HG03442 (cell line): Measurements from ENCODE around the gene FUT2.
"Not testable (repeated sequence)": the region's sequence is repeated elsewhere in the genome, so short reads cannot be mapped to it uniquely, and the experiment has no call there.

Experiments used
- ATAC-seq: cut with Tn5 transposase; IDR thresholded peaks from one replicate; pipeline ENCODE4 v1.9.1; 2021; ENCODE audit warnings: mild to moderate bottlenecking, moderate library complexity; ENCODE audit not compliant: unreplicated experiment

FUT2 gene

DNA sequence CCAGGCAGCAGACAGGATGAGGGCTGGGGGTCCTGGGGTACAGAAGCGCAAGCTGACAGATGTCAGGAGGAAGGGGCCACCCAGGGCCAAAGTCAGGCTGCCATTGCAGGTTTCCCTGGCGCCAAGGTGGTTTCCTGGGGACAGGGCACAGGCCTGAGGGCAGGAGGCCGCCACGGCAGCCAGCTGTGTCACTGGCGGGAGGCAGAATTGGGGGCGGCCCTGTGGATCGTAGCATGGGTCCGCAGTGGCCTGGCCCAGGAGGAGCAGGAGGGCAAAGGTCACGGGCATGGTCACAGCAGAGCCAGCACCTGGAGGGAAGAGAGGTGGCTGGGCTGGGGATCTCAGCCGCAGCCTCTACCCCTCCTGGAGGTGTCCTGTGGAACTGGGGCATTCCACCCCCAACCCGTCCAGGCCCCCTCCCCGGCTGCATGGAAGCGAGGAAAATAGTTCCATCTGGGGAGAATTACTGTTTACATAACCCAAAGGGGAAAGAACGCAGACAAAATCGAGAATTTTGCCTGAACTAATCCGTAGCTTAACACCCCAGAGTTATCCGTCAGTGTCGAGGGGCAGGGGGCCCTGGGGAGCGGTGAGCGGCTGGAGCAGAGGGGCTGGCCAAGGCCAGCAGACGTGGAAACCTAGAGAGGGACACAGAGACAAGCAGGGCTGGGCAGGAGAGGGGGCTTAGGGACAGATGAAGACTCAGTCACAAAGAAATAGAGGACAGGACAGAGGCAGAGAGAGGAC is 24.9 kb upstream of the FUT2 start:
- no peak for ATAC-seq

DNA sequence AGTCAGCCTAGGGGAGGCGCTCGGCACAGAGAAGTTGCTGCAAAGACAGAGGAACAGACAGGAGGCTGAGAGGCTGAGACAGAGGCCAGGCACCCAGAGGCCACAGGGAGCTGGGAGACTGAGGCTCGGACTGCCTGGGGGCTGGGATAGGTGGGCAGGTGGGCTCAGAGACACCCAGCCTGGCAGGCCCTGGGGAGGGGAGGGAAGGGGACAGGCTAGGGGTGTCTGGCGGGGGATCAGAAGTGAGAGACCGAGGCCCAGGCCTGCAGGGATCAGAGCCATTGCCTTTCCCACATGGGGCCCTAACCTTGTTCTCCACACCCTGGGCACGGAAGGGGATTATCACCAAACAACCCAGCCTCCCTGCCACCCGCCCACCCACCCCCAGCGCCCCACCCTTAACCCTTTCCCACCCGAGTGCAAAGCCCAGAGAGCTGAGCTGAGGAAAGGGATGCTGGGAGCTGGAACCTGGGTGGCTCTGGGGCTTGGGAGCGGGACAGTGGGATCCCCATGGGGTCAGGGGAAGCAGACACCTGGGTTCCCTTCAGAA is 24.2 kb upstream of the FUT2 start:
- no peak for ATAC-seq

DNA sequence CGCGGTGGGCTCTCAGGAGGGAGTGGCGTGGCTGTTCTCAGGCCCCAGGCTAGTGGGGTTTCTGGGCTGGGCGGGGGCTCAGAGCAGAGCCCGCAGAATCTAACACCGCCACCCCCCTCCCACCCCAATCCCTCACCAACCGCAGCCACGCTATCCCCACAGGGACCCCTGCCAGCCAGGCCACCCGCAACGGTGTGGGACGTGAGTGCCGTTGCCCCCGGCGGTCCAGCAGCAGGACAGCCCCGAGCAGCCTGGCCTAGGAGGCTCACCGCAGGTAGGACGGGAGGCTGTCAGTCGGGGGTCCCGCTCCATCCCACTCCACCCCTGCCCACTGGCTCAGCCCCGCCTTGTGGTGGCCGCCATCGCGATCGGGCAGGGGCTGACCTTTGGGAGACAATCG is 22.8 kb upstream of the FUT2 start, which contains the start of gene NTN5:
NTN5 (minus strand) TSS at position 24 of the 400 bp plus-strand sequence. CDS start 2,031 bp downstream, outside the sequence.
- no peak for ATAC-seq

DNA sequence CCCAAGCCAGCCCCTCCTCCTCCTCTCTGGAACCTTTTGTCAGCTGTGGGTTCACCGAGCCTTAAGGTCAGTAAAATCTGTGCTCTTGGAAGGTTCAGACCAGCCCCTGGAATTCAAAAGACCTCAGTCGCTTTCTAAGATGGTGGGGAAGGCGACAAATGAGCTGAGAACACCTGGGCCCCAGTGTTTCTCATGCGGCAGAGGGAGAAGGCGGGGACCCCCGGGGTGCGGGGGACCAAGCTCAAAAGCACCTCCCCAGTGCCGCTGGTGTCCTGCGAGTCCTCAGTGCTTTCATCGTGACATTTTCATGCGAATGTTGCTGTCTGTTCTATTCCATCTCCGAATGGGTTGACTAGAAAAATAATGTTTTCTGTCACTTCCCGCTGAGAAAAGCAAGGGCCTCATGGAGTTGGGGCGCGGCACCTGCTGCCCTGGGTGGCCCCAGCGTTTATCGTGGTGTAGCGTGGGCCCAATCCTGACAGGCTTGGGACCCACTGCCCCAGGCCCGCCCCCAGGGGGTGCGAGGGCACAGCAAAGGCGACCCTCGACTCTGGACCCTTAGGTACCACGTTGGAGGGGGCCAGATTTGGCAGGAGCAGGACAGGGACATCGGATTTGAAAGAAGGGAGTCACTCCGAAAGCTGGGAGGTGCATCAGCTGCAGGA is 22.2 kb upstream of the FUT2 start:
- no peak for ATAC-seq

DNA sequence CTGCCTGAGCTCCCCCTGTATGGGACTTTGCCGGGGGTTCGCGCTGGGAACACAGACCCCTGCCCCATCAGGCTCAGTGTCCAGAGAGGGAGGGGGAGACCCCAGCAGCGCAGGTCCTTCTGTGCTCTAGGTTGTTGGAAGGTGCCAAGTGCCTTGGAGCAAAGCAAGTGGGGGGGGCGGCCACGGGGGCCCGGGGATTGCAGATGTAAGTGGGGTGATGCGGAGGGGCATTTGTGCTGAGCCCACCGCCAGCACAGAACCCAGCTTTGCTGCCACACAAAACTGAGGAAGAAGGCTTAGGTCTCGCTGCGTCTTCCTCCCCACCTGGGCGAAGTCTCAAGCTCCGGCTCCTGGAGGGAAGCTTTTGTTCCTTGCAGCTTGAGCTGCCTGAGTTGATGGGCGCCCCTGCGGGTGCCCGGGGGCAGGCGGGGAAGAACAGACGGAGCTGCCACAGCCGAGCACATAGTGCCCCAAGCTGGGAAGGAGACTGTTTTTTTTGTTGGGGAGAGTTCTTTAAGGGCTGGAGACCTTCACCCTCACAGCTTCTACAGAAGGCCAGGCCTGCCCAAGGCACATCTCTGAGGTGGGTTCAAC is 21.5 kb upstream of the FUT2 start:
- ATAC-seq, result no peak

DNA sequence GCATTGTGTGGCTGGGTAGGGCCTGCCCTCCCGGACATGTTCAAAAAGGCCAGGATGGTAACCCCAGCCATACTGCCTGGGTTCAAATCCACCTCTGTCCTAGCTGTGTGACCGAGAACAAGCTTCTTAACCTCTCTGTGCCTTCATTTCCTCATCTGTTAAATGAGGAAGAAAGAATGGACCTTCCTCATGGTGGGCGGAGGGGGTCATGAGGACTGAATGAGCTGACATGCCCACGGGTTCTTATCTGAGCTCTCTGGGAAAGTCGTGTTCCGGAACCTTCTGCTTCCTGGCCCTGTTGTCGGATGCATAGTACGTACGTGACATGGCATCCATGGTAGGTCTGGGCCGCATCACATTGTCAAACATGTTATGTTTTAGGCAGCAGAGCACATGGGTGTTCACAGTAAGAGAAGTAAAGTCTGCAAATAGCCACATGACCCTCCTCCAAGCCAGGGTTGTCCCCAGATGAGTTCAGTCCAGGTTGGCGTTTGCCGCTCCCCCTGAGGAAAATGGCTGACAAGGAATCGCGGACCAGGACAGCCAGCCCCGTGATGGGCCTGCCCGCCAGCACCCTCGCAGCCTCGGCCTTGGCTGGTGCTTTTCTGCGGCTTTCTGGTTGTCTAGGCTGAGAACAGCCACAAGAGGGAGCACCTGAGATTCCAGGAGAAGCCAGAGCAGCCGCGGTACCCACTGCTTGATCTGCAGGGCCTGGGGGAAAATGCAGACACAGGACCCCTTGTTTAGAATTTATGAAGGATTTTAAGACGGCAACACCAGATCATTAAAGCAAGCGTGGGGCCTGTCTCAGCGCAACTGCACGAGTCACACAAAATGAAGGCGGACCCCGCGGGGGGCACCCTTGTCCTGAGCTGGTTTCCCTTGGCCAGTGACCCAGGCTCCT is 20.6 kb upstream of the FUT2 start:
- no peak for ATAC-seq

DNA sequence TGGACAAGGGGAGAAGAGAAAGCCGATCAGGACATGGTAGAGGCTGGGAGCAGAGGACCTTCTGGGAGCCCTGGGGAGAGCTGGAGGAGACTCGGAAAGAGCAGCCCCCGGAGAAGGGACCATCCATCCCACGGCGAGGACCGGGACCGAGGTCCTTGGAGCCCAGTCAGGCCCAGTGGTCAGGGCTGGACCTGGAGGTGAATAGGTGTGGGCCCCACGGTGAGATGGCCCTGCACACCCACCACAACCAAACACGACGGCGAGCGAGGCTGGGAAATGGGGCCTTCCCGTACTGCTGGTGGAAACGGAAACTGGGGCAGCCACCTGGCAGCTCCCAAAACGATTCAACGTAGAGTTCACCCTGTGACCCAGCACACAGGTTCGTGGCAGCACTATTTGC is 19.3 kb upstream of the FUT2 start:
- no peak for ATAC-seq

DNA sequence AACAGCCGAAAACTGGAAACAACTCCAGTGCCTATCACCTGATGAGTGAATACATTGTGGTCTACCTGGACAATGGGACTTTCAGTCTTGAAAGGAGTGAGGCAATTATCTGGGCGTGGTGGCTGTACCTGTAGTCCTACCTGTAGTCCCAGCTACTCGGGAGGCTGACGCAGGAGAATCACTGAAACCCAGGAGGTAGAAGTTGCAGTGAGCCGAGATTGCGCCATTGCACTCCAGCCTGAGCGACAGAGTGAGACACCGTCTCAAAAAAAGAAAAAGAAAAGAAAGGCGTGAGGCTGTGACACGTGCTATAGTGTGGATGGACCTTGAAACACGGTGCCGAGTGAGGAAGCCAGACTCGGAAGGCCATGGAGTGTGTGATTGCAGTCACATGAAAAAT is 18.9 kb upstream of the FUT2 start:
- ATAC-seq, result no peak

DNA sequence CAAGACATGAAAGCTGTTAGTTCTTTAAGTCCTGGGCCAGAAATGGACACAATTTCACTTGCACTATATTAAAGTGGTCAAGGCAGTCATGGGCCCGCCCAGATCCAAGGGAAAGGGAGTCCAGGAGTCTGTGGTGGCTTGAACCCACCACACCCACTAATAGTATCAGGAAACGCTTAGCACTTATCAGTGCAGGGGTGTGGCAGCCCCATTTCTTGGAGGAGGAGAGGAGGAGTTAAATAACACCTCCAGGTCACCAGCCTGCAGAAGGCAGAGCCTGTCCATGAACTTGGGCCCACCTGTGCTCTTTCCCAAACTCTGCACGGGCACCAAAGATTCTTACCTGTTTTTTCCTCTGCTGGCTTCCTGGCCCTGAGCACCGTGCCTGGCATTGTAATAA is 17.6 kb upstream of the FUT2 start:
- no peak for ATAC-seq

DNA sequence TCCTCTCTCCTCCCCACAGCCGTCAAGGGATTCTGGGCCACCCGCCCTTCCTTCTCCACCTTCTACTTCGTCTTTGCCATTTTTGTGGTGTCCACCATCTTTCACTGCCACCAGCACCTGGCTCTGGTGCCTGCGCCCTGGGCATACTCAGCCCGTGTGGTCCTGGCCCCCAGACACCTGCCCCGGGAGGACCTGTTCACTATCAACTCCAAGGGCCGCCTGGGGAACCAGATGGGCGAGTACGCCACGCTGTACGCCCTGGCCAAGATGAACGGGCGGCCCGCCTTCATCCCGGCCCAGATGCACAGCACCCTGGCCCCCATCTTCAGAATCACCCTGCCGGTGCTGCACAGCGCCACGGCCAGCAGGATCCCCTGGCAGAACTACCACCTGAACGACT is 15.8 kb upstream of the FUT2 start:
- ATAC-seq, result not testable (repeated sequence)

DNA sequence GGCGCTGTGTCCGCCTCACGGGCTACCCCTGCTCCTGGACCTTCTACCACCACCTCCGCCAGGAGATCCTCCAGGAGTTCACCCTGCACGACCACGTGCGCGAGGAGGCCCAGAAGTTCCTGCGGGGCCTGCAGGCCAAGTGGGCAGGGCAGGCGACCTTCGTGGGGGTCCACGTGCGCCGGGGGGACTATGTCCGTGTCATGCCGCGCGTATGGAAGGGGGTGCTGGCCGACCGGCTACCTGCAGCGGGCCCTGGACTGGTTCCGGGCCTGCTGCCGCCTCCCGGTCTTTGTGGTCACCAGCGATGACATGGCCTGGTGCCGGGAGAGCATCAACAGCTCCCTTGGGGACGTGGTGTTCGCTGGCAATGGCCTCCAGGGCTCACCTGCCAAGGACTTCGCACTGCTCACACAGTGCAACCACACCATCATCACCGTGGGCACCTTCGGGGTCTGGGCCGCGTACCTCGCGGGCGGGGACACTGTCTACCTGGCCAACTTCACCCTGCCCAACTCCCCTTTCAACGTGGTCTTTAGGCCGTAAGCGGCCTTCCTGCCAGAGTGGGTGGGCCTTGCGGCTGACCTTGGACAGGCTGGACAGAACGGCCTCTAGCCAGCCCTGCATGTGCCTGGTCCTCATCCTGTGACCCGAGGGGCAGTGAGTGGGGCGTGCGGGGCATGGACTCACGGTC is 15.2 kb upstream of the FUT2 start:
- no peak for ATAC-seq

DNA sequence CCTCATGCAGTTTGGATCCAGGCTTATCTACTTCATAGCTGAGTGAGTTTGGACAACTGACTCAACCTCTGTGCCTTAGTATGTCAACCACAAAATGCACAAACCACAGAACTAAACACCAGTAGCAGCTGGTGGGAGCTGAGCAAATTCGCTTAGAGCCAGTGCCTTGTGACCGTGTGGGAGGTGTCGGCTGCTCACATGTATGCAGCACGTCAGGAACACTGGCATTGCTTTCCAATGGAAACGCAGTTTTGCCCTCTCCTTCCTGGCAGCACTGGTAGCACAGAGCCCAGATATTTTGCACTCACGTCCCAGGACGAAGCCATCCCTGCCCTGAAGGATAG is 14.7 kb upstream of the FUT2 start:
- no peak for ATAC-seq

DNA sequence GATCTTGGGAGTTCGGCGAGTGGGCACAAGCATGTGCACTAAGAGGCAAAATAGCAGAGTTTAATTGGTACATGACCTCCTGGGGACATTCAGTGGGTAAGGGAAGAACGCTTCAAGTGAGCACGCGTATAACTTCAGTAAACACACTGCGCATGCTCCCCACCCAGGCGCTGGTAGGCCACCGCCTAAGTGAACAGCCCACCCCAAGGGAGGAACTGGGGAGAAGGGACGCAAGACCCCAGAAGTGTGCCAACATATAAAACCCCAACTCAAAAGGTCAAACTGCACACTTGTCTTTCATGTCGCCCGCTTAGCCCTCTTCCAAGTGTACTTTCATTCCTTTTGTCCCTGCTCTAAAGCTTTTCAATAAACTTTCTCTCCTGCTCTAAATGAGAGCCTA is 12.4 kb upstream of the FUT2 start:
- ATAC-seq, result no peak

DNA sequence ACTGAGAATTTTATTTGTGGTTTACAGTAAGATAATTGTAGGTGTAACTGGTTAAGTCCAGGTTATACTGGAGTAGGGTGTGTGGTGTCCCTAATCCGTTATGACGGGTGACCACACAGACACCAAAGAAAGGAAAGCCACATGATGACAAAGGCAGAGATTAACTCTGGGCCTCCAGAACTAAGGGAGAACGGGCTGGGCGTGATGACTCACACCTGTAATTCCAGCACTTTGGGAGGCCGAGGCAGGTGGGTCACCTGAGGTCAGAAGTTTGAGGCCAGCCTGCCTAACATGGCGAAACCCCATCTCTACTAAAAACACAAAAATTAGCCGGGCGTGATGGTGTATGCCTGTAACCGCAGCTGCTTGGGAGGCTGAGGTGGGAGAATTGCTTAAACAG is 10.2 kb upstream of the FUT2 start:
- ATAC-seq, result no peak

DNA sequence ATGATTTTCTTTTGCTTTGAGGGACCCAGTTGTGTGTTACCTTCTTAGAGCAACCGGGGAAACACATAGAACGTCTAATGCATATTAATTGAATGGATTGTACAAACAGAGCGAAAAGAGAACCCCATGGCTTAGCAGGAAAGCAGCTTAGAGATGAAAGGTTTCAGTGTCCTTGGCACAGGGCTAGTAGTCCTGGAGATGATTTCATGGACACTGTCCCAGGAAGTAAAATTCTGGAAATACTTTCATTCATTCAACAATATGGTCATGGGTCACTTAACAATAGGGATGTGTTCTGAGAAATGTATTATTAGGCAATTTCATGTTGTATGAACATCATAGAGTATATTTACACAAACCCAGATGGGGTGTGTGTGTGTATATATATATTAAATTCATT is 9.7 kb upstream of the FUT2 start:
- ATAC-seq, result no peak

DNA sequence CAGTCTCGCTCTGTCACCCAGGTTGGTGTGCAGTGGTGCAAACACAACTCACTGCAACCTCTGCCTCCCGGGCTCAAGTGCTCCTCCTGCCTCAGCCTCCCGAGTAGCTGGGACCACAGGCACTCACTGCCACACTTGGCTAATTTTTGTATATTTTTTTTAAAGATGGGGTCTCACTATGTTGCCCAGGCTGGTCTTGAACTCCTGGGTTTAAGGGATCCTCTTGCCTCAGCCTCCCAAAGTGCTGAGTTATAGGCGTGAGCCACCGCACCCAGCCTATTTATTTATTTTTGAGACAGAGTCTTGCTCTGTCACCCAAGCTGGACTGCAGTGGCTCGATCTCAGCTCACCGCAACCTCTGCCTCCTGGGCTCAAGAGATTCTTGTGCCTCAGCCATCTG is 9.1 kb upstream of the FUT2 start:
- not testable (repeated sequence) for ATAC-seq

DNA sequence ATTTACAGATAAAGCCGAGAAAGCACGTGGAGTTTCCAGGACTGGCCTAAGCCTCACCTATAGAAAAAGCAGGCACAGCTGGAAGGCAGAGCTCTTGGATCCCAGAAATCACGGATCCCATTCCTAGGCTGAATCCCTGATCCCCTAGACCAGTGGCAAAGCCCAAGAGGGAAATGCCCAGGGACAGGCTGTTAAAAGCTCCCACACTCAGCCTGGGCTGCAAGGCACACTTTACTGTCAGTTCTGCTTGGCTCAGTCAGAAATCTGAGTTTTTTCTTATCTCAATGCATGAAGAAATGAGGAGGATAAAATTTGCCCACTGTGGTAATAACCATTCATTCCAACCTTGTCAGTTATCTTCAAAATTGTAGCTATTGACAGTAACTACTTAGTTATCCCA is 8.0 kb upstream of the FUT2 start:
- ATAC-seq, result no peak

DNA sequence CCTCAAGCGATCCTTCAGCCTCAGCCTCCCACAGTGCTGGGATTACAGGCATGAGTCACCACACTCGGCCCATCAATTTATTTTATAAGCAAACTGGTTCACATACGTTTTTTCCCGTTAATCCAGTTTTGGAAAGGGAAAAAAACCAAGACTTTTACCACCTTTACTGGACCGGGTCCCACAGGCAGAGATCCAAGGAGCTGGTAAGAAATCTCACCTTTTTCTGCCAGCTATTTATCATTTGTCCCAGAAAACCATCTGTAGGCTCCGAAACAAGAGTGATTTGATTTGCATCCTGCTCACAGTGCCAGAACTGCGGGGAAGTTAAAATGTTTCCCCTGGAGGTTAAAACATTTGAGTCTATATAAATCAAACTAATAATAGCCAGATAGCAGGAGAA is 6.3 kb upstream of the FUT2 start:
- no peak for ATAC-seq

DNA sequence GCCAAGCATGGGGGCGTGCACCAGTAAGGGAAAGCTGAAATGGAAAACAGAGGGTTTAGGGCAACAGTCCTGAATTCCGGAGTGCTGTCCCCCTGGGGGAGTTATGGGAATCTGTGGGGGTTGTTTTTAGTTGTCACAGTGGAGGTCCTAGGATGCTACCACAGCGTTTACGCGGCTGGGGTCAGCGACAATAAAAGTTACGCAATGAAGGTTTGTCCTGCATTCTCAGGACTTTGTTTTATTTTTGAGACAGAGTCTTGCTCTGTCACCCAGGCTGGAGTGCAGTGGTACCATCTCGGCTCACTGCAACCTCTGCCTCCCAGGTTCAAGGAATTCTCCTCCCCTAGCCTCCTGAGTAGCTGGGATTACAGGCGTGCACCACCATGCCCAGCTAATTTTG is 2.1 kb upstream of the FUT2 start:
- not testable (repeated sequence) for ATAC-seq

DNA sequence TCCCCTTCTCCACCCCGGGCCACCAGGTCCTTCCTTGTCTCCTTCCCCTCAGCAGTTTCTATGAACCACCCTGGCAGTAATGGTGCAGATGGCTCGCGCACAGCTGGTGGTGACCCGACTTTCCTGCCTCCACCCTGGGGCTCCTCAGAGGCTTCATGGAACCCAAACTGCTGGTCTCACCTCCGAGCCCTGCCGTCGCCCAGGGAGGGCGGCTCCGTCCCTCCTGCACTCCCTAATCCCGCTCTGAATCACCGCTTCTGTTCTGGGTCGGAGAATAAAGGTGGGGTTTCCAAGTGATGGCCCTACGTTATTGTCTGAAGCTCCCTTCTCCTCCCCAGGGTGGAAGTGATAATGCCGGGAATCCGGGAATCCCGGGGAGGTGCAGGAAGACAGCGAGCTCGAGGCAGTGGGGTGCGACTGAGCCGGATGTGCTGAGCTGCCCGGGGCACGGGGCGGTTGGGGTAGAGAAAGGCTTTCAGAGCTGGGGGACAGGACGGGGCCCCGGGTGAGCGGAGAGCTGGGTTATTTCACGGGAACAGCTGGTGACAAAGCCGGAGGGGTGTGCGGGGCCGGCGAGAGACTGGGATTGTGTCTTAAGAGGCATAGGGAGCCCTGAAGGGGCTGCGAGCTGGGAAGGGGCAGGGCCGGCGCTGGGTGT is 711 bp downstream of the FUT2 start:
- ATAC-seq, result no peak
